ENCODE measurements around the gene ARHGAP30.

Gene ARHGAP30

DNA sequence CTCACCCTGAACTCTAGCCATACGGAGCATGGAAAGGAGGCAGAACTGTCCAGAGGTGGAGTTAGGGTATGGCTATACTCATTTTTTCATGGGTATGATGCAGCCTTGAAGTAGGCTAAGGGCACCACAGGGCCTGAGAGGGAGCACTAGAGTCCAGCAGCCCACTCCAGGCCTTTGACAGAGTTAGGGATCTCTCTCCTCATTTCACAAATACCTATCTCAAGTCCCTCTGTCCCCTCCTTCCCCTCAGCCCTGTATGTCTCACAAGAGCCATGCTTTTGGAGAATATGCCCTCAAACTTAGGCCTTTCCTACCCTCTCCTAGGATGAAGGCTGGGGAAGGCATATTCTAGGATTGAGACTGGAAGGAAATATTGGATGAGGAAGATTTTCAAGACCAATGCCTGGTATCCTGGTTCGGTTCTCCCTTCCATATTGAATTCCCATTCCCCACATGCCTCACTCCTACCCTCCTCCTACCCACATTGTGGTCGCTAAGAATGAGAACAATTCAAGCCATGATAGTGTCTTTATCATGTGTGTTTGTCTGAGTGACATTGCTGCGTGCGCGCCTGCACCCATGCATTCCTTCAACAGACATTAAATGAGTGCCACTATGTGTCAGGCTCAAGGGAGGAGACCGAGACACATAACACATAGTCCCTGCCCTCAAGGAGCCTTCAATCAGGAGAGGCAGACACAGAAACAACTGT lies 22.3 kb upstream of the ARHGAP30 start:
- in situ Hi-C loops (cut with MboI; ENCODE audit: low sequenced_read_pairs), result no loop called here

- in situ Hi-C loops (cut with MboI; ENCODE audit: low sequenced_read_pairs), result no loop called here
These were observed 21.4 kb upstream of the ARHGAP30 start for GRCh38 chr1:161091093-161091492.

GRCh38 chr1:161090617-161091016 lies 20.9 kb upstream of the ARHGAP30 start:
- in situ Hi-C loops (cut with MboI; ENCODE audit: low sequenced_read_pairs), result no loop called here

DNA sequence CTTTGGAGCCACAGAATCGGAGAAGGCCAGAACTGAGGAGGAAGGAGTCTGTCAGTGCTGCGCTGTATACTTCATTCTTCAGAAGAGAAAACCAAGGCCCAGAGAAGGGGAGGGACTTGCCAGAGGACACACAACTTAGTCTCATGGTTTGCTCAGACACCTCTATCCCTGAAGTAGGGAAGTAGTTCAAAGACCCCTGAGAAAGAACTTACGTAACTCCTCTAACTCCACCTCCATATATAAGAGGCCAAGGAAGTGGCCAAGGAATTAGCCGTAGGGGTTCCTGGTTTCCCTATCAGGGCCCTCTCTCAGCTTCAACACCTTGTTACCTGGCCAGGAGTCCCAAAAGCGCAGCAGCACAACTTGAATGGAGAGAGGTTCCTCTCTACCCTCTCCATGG lies 20.2 kb upstream of the ARHGAP30 start:
- in situ Hi-C loops (cut with MboI; ENCODE audit: low sequenced_read_pairs), result no loop called here

DNA sequence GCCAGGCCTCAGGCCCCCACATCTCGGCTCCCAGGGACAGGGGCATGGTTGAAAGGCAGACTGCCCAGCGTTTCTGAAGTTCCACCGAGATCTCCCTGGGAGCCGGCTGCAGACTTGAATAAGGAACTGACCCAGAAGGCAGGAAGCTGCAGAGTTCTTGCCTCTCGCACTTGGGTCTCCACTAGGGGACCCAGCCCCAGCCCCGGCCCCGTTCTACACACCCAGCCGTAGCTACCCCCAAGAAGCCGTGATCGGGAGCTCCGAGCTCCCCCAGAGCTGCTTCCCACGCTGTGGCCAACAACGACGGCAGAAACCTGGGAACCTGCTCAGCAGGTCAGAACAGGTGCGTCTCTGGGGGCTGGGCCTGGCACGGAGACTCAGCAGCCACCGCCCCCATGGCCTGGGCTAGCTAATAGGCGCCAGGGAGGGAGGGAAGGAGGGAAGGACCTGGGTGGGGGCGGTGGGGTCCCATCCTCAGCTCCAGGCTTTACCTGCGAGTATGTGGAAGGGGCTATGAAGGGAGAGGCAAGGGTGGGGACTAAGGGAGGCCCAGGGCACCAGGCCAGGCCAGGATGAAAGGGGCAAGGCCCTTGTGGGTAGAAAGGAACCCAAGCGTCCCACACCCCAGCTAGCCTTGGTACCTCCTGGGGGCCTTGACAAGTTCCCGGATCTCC lies 19.7 kb upstream of the ARHGAP30 start, which contains the start of gene NECTIN4:
Gene NECTIN4 (minus strand): TSS at position 308 of the 674 bp plus-strand sequence. CDS start 262 bp downstream, at position 46.
- in situ Hi-C loops (cut with MboI; ENCODE audit: low sequenced_read_pairs), result no loop called here

DNA sequence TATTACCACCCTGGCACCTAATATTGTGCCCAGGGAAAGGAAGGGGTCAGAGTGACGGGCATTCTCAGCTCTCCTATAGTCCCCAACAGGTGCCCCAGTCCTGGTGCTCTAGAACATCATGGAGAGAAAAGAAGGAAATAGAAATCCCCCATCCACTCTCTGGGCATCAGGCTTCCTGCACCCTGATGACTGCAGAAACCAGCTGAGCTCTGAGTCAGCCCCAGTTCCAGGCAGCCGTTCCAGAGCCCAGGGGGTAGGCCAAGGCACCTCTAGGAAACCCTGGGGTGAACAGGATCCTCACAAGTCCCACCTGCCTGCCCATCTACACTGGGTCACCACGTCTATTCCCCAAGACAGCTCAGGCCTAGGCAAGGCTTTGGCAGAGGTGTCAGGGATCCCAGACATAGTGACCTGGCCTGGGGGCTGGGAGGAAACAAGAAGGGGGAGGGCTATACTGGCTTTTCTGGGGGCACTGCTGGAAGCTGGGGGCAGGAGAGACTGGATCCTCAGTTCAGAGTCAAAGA lies 19.0 kb upstream of the ARHGAP30 start:
- in situ Hi-C loops (cut with MboI; ENCODE audit: low sequenced_read_pairs), result no loop called here

DNA sequence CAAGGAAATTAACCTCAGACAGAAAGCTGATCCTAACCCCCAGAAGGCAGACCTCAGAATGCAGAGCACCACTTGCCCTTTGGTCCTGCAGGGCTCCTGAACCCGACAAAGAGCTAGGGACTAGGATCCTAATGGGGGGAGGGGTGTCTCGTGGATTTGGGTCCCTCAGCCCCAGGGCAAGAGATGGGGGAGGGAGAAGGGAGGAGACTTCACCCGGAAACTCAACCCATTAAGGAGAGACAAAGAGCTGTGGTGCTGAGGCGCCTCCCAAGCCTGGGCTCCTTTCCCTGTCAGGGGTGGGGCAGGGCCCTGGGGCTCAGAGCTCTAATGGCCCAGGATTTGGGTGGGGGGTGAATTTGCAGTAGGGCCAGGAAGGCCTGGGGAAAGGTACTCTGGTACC lies 16.8 kb upstream of the ARHGAP30 start:
- in situ Hi-C loops (cut with MboI; ENCODE audit: low sequenced_read_pairs), result no loop called here

DNA sequence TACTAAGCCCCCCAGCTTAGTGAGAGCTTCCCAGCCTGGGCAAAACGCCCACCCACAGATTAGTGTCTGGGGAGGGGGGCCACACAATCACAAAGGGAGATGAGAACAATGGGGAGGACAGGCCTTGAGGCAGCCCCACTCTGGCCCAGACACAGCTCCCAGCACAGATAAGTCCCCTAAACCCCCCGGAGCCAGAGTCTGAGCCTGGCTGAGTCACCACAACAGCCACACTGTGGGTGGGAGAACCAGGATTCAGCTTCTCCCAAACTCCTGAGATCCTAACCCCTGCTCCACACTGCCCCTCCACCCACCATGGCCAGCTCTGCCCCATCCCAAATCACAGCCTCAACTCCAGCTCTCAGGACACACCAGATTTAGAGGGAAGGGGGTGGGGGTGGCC lies 15.5 kb upstream of the ARHGAP30 start:
- in situ Hi-C loops (cut with MboI; ENCODE audit: low sequenced_read_pairs), result no loop called here

- in situ Hi-C loops (cut with MboI; ENCODE audit: low sequenced_read_pairs), result no loop called here
These were observed 14.9 kb upstream of the ARHGAP30 start for GRCh38 chr1:161084597-161084988.

- in situ Hi-C loops (cut with MboI; ENCODE audit: low sequenced_read_pairs), result no loop called here
These were observed 14.3 kb upstream of the ARHGAP30 start for GRCh38 chr1:161083748-161084596.

- in situ Hi-C loops (cut with MboI; ENCODE audit: low sequenced_read_pairs), result no loop called here
These were observed 13.5 kb upstream of the ARHGAP30 start for GRCh38 chr1:161082996-161083747.

DNA sequence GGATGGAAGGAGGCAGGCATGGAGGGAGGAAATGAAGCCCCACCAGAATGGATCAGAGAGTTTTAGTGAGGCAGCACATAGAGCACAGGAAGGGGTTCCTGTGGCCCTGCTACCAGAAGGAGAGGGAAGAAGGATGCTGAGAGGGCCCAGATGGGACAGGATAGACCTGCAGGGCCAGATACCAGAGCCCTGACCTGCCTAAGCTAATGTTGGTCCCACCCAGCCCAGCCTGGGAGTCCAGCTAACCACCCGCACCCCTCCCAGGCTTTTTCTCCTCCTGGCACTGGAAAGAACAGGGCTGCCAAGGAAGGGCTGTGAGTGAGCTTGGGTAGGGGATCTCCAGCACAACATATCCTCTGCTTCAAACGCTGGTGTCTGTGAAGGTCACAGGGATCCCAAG lies 12.8 kb upstream of the ARHGAP30 start:
- in situ Hi-C loops (cut with MboI; ENCODE audit: low sequenced_read_pairs), result no loop called here

- in situ Hi-C loops (cut with MboI; ENCODE audit: low sequenced_read_pairs), result no loop called here
These were observed 11.8 kb upstream of the ARHGAP30 start for GRCh38 chr1:161081519-161081918.

DNA sequence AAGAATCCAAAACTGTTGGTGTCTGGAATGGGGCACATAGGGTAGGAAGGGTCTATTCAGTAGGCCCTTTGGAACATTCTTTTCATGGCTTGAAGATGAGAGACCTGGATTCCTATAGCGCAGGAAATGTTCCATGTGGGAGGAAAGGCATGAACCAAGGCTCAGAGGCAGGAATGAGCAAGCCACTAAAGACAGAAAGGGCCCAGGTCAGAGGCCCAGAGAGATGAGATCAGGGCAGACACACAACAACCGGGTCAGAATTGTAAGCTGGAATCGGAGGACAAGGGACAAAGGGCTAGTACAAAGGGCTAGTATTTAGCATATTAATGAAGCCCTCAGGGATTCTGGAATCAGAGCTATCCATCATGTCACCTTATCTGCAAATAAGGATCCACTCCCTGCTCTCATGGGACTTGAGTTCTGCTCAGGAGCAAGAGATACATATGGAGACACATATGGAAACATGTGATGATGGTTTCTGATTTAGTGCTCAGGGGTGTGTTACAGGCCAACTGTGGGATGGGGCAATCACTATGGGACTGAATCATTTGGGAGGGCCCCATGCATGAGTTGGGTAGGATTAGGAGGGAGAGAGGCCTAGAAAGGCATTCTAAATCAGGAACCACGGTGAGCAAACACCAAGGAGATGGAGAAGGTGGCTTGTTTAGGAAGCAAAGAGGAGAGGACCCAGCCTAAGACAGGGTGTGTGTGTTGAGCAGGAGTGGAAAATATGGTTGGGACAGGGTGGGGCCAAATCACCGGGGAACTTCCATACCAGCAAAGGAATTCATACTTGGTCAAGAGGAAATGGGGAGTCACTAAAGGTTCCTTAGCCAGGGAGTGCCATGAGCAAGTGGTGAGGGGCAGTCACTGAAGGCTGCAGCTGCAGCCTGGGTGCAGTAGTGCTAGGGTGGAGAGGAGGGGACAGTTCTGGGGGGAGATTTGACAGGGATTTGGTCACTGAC lies 11.0 kb upstream of the ARHGAP30 start:
- in situ Hi-C loops (cut with MboI; ENCODE audit: low sequenced_read_pairs), result no loop called here

DNA sequence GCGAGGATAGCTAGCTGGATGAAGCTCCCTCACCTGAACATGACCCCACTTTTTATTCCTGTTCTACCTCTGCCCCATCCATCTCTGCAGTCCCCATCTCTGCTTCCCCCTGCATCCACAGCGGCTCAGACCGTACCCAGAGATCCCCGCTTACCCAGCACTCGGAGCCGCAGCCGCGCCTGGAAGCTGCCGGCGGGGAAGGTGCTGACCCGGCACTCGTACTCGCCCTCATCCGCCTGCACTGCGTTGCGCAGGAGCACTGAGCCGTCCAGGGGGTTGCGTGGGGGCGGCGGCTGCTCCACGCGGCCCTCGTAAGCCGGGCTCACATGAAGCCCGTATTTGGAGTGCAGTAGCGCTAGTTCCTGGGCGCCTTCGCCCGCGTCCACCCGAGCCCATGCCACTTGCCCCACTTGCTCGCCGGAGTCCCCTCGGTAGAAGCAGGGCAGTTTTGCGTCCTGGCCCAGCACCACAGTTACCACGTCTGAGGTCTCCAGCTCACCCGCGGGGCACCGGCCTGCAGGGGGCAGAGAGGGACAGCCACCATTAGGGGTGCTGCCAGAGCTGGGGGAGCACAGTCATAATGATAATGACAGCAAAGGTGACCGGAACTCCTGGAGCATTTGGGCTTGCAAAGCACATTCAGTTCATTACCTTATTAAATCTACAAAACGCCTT lies 9.9 kb upstream of the ARHGAP30 start:
- in situ Hi-C loops (cut with MboI; ENCODE audit: low sequenced_read_pairs), result no loop called here

GRCh38 chr1:161077426-161077825 lies 7.7 kb upstream of the ARHGAP30 start:
- in situ Hi-C loops (cut with MboI; ENCODE audit: low sequenced_read_pairs), result no loop called here

- in situ Hi-C loops (cut with MboI; ENCODE audit: low sequenced_read_pairs), result no loop called here
These were observed 6.7 kb upstream of the ARHGAP30 start for GRCh38 chr1:161076410-161076809.

DNA sequence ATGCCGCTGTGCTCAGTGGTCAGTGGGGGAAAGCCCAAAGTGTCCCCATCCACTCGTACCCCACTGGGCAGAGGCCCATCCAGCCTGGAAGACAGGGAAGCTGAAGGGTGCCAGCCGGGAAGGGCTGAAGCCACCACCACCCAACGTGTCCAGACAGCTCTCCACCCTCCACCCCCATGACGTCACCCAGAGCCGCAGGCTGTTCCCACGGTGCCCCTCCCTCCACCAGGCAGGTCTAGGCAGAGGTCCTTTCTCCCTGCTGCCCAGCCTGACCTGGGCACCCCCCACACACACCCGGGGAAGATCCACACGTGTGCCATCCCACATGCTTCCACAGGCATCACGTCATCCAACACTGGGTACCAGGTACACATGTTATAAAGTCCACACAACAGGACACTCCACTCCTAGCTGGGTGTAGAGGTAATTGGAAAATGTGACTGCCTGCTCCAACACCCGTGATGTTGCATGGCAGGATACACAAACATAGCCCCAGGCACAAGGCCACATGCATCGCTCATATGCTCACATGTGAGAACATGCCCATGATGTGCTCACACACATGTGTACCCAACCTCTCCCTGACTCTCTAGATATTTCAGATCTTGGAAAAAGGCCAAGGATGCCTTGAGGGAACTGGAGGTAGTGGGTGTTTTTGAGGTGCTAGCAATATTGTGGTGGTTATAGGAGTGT lies 5.1 kb upstream of the ARHGAP30 start:
- in situ Hi-C loops (cut with MboI; ENCODE audit: low sequenced_read_pairs), result no loop called here

All from HL-60/S4 treated with phorbol 12-myristate 13-acetate at 8.2 ng/mL for 4 days and 3 days (cell line).